DMS 273 treated with DMSO at 0.1 percent for 48 hours (cell line): ENCODE data around the gene NUSAP1.
"Not testable (repeated sequence)": the region's sequence is repeated elsewhere in the genome, so short reads cannot be mapped to it uniquely, and the experiment has no call there.

ENCODE experiments used
- DNase-seq: peaks from one replicate; lab custom pipeline; 2025; lab: John Stamatoyannopoulos, UW

Gene NUSAP1

DNA sequence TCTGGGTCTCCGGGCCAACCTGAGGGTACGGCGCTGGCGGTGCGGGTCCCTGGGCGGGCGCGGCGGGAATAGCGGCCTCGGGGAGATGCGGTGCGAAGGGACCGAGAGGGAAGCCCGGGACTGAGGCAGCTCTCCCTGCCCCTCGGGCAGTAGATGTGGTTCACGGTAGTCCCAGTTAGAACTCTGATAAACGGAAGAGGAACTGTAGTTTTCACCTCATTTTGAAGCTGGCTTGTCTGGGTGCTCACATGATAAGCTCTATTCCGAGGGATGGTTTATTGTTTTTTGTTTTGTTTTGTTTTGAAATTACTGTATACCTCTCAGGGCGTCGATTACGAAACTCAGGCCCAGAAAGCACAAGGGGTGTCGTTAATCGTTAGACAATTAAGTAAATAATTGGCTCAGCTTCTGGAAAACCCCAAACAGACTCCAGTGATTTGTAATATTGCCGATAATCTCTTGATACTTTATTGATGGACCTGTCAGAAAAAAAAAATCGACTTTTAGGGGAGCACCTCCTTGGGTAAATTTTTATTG lies 413 bp downstream of the NUSAP1 start:
- DNase-seq: no peak

DNA sequence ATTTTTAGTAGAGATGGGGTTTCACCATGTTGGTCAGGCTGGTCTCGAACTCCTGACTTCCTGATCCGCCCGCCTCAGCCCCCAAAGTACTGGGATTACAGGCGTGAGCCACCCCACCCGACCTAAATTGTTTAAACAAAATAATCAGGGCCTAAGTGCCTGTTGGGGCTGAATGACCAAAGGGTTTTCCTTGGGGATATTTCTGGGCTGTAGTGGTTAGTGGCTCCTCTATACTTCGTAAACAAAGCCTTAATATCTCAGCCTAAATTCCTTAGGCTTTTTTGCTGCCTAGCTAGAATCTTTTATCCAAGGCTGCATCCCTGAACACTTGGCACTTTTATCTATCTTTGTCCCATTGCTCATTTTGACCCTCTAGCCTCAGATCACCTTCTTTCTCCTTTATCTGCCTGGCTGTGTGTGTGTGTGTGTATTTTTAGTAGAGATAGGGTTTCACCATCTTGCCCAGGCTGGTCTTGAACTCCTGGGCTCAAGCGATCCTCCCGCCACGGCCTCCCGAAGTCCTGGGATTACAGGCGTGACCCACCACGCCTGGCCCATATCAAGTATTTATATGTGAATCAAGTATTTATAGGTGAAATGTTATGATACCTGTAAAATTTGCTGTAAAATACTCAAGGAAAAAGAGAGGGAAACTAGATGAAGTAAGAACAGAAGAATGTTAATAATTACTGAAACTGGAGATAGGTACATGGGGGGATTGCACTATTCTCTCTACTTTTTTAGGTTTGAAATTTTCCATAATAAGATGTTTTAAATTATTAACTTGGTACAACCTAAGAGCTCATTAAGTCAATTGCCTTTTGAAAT lies 1.8 kb downstream of the NUSAP1 start:
- DNase-seq: no peak

DNA sequence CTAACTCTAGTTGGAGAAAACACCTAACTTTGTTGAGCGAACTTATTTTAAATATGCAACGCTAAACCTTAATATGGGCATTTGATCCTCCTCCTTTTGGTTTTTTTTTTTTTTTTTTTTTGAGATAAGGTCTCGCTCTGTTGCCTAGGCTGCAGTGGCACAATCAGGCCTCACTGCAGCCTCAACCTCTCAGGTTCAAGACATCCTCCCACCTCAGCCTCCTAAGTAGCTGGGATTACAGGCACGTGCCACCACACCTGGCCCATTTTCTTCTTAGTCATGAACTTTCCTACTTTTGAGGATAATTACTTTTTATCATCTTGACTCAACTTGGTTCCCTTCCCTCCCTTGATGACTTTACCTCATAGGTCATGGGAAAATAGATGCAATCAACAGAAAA lies 3.9 kb downstream of the NUSAP1 start:
- no peak for DNase-seq

DNA sequence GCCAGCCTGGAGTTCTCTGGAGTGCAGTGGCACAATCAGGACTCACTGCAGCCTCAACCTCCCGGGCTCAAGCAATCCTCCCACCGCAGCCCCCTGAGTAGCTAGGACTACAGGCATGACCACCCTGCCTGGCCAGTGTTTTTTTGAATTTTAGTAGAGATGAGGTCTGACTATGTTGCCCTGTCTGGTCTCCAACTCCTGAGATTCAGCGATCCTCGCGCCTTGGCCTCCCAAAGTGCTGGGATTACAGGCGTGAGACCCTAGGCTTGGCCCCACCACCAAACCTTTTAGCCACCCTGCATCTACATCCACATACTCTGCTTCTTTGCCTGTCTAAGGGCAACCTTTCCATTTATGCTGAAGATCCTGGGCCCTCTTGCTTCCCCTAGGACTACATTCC lies 4.4 kb downstream of the NUSAP1 start:
- no peak for DNase-seq

DNA sequence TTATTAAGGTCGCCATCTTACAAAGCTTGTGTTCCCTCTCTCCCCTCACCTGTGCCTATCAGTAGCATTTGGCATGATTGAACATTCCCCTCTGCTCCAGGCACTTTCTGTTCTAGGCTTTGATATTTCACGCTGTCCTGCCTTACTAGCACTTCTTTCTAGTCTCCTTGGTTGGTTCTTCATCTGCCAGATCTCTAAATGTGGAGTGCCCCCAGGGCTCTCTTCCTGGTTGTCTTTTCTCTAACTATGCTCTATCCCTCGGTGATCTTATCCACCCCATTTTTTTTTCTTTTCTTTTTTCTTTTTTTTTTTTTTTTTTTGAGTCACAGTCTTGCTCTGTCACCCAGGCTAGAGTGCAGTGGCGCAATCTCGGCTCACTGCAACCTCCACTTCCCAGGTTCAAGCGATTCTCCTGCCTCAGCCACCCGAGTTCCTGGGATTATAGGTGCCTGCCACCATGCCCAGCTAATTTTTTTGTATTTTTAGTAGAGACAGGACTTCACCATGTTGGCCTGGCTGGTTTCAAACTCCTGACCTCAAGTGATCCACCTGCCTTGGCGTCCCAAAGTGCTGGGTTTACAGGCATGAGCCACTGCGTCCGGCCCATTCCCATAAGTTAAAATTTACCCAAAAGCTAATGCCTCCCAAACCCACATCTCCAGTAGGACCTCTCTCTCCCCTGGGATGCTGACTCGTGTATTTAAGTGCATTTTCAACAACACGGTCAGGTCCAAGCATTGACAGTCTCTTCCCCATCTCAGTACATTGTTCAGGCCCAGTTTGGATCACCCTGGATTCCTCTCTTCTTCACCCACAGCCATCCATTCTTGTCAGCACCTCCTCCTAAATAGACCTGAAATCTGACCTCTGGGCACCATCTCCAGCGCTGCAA lies 5.2 kb downstream of the NUSAP1 start:
- no peak for DNase-seq

DNA sequence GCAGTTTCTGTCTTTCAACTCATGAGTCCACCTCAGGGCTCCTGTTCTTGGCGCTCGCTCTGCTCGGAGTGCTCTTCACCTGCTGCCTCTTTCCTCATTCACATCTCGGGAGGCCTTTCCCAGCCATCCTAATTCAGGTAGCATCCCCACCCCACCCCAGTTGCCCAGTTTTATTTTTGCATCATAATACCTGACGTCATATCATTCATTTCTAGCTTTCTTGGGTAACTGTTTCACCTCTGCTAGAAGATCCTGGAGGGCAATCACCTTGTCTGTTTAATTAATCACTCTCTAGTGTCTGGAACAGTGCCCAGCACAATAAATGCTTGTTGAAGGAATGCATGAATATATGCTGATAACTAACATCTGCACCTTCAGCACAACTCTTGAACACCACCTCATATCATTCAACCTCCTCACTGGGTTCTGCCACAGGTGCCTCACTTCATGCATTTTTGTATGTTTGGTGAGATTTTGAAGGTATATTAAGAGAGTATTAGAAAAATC lies 7.6 kb downstream of the NUSAP1 start:
- no peak for DNase-seq

DNA sequence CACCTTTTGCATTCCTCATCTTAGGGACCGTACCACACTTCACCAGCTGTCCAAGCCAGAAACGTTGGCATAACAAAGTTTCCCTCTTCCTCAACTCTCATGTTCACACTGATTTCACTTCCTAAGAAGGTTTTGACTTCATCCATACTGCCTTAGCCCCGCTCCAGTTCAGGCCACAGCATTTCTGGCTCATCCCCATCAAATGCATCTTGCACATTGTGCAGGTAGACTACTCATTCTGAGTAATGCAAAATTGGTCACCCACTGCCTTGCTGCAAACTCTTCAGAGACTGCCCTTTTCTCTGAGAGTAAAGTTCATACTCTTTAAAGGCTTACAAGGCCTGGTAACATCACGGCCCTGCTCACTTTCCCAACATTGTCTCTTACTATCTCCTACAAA lies 8.8 kb downstream of the NUSAP1 start:
- no peak for DNase-seq

DNA sequence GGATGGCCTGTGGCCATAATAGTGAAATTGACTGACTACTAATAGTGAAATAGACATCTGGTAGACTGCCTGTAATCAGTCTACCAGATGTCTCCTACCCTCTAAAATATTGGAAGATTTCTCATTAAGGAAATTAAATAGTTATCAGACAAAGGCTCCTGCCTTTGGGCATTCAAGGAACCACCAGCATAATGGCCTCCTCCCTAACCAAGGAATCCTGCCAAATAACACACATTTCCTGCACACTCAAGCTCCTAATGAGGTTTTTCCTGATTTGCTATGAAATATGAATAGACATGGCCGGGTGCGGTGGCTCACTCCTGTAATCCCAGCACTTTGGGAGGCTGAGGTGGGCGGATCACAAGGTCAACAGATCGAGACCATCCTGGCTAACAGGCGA lies 14.6 kb downstream of the NUSAP1 start:
- DNase-seq: no peak

DNA sequence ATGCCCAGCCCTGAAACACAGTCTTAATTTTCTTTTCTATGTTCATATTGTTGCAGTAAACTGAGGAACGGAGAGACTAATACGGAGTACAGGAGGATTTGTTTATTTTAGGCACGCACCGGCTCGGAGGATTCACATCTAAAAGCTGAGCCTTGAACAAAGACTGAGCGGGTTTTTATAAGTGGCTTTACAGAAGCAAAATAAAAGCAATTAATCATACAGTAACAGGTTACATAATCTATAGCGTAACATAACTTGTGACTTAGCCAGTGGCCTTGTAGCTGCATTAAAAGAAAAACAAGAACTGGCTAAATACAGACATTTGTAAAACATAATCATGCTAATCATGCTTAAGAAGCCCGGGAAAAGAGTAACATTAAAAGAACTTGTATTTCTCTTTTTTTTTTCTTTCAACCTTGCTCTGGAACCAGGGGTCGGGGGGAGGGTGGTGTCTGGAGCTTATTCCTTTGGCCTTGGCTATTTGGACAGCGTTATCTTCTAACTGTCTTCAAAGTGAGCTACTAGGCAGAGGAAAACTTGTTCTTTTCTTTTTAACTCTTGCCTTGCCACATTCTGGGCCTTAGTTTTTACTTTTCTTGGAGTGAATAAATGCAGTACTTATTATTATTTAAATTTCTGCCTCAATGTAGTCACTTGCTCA lies 17.5 kb downstream of the NUSAP1 start:
- no peak for DNase-seq

DNA sequence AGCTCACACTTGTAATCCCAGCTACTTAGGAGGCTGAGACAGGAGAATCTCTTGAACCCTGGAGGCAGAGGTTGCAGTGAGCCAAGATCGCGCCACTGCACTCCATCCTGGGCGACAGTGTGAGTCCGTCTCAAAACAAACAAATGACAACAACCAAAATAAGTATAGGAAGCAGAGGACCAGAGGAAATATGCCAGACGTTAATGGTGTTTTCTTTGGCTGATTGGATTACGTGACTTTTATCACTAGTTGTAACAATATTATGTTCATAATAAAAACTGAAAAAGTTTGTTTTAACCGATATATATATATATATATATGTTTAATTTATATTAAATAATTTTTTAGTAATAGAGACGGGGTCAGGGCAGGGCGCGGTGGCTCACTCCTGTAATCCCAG lies 21.7 kb downstream of the NUSAP1 start:
- no peak for DNase-seq

DNA sequence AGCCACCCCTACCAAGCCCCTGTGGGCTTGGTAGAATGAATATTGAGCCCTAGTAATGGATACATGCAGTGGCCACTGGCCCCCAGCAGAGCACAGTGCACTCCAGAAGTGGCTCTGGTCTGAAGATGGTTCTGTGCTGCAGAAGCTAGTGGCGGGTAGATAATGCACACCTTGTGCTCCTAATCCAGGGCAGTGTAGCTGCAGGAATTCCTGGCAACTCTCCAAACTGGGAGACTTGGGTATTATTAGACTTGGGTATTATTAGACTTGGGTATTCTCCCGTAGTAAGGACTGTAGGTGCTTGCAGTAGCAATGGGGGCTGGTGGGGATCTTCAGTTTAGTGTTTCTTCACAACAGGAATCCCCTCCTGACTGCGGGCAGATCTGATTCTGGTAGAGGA lies 34.7 kb downstream of the NUSAP1 start:
- no peak for DNase-seq

DNA sequence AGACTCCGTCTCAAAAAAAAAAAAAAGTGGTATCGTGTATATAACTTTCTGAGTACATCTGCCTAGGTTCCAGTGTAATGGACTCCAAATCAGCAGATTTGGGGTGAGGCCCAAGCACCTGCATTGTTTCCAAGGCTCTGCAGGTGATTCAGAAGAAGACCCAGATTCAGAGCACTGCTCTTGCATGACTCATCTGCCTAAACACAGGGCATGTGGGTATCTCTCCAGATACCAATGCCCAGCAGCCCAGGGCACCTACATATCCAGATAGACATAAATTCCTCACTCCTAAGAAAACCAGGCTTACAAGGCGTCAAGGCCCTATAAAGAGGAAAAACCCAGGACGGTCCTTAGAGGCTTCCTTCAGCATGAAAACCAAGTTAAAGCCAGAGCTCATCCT lies 45.3 kb downstream of the NUSAP1 start:
- DNase-seq: no peak

DNA sequence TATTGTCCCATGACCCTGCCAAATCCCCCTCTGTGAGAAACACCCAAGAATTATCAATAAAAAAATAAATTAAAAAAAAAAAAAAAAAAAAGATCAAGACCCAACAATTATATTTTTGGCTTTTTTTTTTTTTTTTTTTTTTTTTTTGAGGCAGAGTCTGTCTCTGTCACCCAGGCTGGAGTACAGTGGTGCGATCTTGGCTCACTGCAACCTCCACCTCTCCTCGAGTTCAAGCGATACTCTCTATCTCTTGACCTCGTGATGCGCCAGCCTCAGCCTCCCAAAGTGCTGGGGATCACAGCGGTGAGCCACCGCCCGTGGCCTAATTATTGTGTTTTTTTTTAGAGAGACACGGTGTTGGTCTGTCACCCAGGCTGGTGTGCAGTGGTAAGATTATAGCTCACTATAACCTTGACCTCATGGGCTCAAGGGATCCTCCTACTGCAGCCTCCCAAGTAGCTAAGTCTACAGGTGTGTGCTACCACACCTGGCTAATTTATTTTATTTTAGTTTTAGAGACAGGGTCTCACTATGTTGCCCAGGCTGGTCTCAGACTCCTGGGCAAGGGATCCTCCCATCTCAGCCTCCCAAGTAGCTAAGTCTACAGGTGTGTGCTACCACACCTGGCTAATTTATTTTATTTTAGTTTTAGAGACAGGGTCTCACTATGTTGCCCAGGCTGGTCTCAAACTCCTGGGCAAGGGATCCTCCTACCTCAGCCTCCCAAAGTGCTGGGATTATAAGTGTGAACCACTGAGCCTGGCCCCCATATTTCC lies 51.5 kb downstream of the NUSAP1 start:
- not testable (repeated sequence) for DNase-seq

DNA sequence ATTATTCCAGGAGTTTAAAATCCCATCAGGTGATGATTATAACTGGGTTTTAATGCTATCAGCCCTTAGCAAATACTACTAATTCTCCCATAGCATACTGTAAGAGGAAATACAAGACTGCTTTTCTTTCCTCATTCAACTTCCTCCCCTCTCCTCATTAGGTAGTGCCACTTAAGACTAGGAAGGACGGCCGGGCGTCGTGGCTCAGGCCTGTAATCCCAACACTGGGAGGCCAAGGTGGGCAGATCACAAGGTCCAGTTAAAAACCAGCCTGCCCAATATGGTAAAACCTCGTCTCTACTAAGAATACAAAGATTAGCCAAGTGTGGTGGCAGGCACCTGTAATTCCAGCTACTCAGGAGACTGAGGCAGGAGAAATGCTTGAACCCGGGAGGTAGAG lies 55.0 kb downstream of the NUSAP1 start:
- no peak for DNase-seq

DNA sequence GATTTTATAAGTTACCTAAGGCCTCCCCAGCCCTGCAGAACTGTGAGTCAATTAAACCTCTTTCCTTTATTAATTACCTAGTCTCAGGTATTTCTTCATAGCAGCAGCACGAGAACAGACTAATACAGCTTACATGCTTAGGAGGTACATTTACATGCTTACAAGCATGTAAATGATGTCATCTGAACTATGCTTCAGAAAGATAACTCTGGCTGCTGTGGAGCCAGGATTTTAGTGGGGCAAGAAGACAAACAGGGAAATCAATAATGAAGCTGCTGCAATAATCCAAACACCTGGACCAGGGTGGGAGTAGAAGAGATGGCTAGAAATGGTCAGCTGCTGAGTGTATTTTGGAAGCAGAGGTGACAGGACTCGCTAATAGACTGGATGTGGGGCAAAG lies 60.0 kb downstream of the NUSAP1 start:
- no peak for DNase-seq

DNA sequence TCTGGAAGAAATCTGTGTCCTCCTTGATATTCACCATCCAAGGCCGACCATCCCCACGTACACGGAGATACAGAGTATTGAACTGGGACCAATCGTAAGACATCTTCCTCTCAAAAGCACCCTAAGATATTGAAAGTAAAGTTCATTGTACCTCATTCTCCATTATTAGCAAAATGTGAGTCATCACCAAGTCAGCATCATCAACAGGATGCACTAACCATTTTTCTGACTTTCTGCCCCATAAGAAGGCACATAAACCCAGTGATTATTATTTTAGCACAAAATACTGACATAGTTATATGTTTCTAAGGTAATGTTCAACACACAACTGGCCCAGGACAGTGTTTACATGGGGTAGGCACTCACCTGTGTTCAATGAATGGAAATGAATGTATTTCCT lies 62.2 kb downstream of the NUSAP1 start:
- no peak for DNase-seq

DNA sequence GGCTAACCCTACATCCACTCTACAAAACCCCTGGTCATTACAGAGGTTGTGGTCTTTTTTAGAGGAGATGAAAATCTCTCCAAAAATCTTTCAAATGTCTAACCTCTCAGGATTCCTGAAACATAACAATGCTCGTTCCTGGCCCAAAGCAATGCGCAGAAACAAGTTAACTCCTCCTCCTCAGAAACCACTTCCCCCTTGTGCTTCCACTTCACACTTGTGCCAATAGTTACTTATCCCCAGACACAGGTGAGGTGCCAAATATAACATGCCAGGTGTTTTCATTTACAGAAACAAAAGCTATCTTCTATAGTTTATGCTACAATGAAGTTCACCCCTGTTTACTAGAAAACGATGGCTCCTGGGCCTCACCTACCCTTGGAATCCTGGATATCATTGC lies 63.4 kb downstream of the NUSAP1 start:
- DNase-seq: no peak

DNA sequence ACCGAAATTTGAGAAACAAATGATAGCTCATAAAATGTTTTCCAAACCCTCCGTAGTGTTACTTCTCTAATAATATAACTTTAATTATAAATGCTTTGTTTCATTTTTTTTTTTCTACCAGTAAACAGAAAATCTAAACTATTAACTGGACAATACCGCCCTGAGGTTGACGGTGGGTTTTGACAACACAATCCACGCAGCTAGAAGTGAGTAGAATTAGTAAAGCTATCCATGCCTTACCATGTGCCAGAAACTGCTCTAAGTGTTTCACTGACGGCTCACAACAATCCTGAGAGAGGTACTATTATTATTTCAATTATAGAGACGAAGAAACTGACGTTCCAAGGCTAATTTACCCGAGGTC lies 69.2 kb downstream of the NUSAP1 start:
- DNase-seq: no peak

DNA sequence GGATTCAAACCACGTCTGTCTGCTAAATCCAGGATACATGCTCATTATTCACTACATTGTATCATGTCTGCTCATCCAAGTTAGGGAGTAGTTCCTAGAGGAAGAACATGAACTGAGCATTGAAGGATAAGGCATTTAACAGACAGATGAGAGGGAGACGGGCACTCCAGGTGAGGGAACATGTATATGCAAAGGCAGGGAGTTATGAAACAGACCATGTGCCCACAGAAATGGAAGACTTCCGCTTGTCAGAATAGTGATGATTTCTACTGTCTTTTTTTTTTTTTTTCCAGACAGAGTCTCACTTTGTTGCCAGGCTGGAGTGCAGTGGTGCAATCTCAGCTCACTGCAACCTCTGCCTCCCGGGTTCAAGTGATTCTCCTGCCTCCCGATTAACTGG lies 74.7 kb downstream of the NUSAP1 start:
- no peak for DNase-seq

DNA sequence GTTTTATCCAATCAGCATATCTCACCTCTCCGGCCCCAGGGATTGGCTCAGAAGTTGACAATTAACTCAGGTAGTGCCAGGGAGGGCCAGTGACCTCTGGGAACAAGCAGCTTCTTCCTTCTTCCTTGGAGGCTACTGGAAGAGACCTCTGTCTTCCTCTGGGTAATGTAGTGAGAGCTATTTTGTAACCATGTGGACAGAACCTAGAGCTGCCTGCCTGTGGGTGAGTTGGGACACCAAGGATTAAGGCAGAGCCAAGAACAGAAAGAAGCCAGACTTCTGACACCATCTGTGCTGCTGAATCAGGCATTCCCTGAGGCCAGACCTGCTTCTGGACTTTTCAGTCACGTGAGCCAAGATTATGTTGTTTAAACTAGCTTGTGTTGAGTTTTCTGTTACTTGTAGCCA lies 75.6 kb downstream of the NUSAP1 start:
- DNase-seq: peak; percentile 18

DNA sequence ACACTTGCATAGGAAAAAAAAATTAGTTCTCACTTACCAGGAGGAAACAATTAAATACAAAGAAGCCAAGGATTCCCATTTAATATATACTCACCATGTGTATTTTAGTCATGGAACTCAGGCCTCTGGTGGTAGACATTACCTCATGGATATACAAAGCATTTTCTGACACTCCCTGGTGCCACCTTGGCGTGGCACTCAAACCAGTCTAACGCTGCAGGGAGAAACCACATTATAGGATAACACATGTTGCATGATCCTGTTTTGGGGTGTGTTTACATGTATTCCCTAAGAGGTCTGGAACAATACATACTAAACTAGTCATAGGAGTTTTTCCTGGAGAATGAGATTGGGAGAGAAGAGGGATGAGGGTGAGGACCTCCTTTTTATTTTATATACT lies 78.3 kb downstream of the NUSAP1 start:
- DNase-seq: no peak

DNA sequence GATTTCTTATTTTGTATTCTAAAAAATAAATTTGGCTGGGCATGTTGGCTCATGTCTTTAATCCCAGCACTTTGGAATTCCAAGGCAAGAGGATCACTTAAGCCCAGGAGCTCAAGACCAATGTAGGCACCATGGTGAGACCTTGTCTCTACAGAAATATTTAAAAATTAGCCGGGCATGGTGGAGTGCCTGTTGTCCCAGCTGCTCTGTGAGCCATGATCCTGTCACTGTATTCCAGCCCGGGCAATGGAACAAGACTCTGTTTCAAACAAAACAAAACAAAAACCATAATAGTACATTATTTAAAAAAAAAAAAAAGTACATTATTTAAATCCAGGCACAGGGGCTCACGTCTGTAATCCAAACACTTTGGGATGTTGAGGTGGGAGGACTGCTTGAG lies 78.8 kb downstream of the NUSAP1 start:
- no peak for DNase-seq
